ENCODE data around the gene UBE2QL1.

DNA sequence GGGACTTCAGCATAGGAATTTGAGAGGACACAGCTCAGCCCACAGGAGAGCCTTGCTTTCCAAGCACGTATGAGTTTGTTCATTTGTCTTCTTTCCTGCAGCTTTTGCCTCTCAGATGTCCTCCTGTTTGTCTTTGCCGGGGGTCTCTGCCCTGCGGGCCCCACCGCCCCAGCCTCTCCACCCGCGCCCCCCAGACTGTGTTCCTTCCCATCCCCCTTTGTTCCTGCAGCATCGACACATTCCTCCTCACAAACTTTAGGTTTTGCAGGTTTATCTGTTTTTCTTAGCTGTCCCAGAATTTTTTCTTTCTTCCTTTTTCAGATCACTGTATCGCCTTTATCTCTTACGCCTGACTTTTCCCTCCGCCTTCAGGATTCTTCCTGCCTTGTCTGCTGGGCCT, 18.9 kb downstream of the UBE2QL1 start:
- TF ChIP-seq, protein P1, sequence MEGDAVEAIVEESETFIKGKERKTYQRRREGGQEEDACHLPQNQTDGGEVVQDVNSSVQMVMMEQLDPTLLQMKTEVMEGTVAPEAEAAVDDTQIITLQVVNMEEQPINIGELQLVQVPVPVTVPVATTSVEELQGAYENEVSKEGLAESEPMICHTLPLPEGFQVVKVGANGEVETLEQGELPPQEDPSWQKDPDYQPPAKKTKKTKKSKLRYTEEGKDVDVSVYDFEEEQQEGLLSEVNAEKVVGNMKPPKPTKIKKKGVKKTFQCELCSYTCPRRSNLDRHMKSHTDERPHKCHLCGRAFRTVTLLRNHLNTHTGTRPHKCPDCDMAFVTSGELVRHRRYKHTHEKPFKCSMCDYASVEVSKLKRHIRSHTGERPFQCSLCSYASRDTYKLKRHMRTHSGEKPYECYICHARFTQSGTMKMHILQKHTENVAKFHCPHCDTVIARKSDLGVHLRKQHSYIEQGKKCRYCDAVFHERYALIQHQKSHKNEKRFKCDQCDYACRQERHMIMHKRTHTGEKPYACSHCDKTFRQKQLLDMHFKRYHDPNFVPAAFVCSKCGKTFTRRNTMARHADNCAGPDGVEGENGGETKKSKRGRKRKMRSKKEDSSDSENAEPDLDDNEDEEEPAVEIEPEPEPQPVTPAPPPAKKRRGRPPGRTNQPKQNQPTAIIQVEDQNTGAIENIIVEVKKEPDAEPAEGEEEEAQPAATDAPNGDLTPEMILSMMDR (IDR thresholded peaks at IDR 0.05): no peak
- no peak for TF ChIP-seq POLR2A (IDR thresholded peaks at IDR 0.05)

Data from body of pancreas (tissue), 4 donors.